ENCODE measurements around the gene UGT1A3.
"Not testable (repeated sequence)": the region's sequence is repeated elsewhere in the genome, so short reads cannot be mapped to it uniquely, and the experiment has no call there.

Gene UGT1A3

DNA sequence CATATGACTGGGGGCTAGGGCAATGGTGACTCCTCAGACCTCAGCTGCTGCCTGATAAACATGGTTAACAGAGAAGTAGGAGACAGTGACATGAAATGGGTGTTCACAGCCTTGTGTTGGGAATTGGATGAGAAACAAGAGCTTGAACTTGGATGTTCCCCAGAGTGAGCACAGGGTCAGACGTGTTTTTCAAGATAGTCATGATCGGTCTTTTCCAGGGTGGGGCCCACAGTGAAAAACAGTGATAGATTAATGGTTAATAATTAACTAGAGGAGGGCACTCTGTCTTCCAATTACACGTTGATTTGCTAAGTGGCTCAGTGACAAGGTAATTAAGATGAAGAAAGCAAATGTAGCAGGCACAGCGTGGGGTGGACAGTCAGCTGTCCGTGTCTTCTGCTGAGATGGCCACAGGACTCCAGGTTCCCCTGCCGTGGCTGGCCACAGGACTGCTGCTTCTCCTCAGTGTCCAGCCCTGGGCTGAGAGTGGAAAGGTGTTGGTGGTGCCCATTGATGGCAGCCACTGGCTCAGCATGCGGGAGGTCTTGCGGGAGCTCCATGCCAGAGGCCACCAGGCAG lies at the start of gene UGT1A3:
TSS of gene UGT1A3 (plus strand) at position 320 of the 579 bp plus-strand sequence. CDS start at position 405, 85 bp downstream.
- DNase-seq: no peak

DNA sequence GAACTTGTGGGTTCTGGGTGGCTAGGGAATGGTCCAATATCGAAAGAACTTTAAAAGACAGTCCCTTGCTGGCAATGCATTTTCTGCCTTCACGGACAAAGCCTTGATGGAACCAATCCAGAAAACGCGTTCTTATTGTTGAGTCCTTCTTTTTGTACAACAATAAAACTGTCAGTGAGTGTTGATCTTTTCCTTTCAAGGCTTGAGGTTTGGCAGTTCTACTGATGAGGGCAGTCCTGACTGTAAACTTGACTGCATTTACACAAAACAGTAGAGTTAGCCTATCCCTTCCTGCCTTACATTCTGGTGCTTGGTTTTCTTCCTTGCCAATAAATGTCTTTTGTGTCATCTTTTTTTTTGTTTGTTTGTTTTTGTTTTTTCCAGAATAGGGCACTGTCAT lies 49.6 kb upstream of the UGT1A3 start:
- DNase-seq: no peak

DNA sequence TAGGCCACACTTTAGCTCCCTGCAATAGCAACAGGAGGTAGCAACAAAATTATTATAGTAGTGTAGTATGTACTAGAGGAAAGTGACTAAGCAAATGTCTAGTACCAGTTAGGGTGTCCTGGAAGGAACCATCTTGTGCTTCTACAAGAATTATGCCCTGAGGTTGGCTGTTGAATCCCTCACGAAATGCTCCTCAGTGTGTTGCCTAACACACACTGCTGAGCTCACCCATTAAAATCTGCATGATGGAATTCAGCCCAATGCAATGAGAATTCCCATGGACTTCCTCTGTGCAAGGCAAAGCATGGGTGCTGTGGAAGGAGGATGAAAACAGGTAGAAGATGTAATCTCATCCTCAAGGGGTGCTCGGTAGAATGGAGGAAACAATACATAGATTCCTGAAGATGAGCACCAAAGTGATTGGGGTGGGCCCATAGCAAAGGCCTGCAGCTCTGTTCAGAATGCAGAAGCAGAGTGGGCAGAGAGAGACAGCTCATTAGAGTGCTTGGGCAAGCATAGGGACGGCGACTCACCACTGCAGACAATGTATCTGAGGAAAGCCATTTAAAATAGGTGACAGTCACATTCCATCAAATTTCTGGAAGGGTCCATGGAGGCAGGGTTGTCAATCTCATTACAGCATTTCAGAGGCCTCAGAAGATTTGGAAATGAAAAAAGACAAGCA lies 48.3 kb upstream of the UGT1A3 start:
- DNase-seq: no peak

DNA sequence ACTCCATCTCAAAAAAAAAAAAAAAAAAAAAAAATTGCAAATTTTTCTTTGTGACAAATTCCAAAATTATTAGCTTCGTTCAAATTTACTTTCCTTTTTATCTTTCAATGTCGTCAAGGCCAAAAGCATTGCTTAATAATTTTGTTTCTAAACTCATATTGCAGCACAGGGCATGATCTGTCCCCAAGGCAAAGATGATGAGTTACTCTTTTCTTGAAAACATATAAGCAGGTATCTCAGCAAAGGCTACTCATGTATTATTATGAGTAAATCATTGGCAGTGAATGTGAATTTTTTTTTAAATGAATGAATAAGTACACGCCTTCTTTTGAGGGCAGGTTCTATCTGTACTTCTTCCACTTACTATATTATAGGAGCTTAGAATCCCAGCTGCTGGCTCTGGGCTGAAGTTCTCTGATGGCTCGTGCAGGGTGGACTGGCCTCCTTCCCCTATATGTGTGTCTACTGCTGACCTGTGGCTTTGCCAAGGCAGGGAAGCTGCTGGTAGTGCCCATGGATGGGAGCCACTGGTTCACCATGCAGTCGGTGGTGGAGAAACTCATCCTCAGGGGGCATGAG lies 47.2 kb upstream of the UGT1A3 start, which contains the start of gene UGT1A7:
TSS of gene UGT1A7 (plus strand) at position 381 of the 579 bp plus-strand sequence. CDS start at position 418, 37 bp downstream.
- DNase-seq: no peak

DNA sequence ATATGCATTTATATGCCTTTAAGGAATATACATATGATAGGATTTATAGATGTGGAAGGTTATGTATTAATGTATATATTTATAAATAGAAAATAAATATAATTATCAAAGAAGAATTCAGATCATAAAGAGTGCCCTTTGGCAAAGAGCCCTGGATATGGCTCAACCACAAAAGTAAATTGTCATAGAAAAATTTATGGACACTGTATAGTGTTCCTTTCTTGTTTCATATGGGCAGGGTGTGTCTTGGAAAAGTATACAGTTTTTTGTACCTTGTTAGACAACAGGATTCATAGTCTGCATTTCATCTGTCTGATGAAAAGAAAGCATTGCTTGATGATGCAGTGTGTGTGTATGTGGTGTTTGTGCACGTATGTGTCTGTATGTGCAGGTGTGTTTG lies 44.2 kb upstream of the UGT1A3 start:
- no peak for DNase-seq

DNA sequence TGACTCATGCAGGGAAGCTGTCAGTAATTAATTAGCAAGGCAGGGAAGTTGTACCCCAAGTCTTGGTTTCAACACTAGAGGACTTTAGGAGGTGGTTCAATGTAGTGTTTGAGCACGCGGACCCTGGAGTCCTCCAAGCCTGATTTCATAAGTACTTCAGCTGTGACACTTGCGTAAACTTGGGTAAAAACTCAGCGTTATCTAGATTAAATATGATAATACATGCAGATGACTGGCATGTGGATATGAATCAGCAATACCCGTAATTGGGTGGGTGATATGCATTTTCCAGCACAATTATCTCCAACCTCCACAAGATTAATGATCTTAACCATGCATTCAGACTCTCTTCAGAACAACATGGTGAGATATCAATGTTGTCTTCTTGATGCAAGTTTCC lies 41.9 kb upstream of the UGT1A3 start:
- no peak for DNase-seq

DNA sequence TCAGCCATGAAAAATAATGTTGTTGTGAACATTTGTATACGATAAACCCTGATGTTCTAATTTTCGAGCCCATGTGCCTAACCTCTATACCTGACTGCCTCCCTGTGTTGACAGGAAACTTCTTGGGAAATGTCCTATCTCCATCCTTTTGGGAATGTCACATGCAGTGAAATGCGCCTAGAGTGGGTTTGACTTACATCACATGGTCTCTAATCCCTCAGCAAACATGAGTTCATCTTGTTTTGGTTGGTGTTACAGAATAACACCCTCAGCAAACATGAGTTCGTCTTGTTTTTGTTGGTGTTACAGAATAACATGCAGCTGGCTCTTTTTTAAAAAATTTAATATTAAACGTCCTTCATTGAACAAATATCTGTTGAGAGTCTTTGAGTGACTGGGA lies 40.5 kb upstream of the UGT1A3 start:
- DNase-seq: no peak

DNA sequence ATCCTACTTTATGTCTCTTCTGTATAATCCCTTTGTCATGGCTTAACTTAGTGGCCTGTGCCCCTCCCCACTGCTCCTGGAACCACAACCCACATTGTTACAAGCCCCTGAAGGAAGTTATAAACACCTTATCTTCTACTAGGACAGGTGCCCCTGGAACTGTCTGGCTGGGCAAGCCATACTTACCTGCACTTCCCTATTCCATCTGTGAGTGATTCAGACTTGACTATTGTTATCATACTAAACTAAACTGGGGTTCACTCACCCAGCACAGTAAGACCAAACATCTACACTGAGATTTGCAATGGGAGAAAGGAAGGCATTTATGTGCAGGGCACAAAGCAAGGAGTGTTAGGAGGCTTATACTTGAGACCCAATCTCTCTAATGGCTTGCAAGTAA lies 39.8 kb upstream of the UGT1A3 start:
- DNase-seq: no peak

DNA sequence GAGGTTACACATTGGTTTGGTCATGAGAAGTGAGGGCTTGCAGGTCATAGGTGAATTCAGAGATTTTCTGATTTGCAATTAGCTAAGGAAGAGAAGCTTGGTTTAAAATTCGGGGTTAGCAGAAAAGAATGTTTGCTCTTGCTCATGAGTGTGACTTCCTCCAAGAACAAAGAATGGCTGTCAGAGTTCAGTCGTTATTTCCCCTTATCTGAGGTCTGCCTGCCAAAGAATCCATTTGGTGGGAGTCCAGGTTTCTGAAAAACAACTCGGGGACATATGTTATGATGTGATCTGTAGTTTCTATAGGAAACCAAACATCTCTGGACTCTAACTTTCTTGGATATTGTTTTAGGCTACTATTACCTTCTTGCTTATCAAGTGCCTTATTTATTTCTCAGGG lies 39.3 kb upstream of the UGT1A3 start:
- DNase-seq: no peak

DNA sequence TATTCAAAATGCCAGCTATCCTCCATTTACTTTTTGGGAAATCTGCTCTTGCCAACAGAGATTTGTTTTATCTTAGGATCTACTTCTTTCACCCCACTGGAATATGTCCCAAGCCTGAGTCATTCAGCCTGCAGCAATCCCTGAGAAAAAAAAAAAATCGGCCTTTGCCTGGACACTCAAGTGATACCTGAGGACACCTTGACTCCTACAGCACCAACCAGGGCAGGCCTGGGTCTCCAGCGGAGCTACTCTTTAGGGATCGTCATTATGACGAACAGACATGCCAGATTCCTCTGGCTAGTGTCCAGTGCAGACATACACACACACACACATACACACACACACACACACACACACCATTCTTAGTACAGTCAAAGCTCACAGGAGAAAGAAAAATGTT lies 38.4 kb upstream of the UGT1A3 start:
- DNase-seq: no peak

DNA sequence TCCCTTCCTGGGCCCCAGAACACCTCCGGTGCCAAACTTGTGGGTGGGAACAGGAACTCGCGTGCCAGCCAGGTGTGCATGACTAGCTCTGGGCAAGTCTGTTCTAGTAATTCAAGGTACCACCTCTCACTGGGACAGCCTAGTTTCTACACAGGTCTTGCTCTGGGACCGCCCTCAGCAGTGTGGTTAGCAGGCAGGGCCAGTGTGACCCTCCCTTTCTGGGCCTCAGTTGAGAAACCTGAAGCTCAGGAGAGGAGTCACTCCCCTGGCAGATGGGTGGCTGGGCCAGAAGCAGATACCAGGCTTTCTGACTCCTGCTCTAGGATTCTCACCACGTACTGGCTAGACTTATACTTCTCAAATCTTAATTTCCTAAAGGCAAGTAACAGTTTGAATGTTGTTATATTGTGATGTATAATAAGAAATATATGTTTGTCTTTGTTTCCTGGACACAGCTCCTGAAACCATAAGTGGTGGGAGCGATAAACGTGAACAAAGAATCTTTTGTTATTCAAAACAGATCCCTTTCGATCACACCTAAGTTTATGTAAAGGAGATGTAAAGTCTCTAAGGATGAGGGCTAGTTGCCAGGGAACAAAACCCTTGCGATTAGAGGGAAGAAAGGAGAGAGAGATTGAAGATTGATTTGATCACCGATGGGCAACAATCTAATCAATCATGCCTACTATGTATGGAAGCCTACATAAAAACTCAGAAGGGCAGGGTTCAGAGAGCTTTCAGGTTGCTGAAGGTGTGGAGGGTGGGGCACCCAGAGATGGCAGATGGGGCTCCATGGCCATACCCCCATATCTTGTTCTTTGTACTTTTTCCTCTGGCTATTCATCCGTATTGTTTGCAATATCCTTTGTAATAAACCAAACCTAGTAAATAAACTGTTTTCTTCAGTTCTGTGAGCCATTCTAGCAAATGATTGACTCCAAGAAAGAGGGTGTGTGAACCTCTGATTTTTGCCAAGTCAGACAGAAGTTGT lies 37.1 kb upstream of the UGT1A3 start:
- no peak for DNase-seq

DNA sequence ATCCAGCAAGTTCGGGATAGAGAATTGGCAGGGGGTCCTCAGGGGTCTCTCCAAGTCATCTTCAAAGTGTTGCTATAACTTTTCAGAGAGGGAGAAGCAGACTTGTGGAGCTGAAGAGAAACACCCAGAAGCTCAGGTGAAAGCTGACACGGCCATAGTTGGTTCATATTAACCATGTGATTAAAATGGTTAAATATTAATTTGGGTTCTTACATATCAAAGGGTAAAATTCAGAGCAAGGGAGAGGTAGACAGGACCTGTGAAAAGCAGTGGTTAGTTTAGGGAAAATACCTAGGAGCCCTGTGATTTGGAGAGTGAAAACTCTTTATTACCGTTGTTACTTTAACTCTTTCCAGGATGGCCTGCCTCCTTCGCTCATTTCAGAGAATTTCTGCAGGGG lies 36.2 kb upstream of the UGT1A3 start, which contains the start of gene UGT1A6:
TSS of gene UGT1A6 (plus strand) at position 243 of the 400 bp plus-strand sequence. CDS start at position 358, 115 bp downstream.
- no peak for DNase-seq

DNA sequence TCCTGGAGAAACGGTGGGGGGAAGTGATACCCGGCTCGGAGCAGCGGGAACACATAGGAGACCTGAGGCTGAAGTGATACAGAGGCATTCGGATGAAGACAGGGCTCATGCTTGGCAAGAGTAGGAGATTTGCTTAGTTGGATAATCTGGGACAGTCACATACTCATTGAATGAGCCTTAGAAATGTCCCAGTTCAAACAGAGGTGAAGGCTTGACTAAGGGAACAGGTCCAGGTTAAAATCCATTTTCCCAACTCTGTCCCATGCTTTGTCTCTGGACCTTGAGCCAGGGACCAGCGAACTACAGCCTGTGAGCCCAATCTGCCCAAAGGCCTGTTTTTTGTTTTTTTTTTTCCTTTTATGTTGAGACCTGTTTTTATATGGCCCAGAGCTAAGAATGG lies 34.9 kb upstream of the UGT1A3 start:
- no peak for DNase-seq

DNA sequence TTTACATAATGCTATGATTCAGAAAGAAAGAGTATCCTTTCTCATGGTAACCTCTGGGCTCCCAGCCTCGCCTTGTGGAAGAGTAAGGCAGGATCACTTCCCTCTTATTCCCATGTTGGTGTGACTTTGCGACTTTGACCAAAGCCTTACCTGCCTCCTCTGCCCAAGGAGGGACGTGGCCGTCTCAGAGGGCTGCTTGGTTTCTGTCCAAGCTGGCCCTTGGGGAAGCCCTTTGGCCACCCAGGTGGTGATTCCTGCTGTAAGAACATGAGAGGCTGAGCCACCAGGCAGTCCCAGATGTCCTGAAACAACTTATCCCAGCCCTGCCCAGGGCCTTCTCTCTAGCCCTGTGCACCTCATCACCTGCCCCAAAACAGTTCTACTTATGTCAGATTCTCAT lies 30.1 kb upstream of the UGT1A3 start:
- DNase-seq: no peak

DNA sequence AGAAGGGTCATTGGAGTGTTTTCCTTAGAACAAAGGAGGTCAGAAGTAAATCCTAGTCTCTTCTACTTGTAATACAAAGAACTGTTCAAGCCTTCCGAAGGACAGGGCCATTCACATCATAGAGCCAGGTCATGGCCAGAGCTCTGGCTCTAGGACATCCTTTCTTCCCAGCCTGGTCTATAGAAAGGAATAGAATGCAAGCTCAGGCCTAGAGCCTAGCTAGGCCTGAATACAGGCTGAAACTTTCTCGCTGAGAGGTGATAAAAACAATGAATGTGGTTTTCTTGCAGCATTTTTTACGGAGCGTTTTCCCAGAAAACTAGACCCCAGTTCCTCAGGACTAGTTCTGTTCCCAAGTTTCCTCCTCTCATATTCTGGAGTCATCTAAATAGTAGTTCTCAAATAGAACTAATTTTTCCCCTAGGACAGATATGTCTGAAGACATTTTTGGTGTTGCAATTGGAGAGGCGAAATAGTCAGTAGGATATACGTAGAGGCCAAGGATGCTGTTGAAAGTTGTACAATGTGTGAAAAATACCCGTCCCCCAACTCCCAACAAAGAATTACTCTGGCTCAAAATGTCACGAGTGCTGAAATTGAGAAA lies 29.3 kb upstream of the UGT1A3 start:
- DNase-seq: no peak

DNA sequence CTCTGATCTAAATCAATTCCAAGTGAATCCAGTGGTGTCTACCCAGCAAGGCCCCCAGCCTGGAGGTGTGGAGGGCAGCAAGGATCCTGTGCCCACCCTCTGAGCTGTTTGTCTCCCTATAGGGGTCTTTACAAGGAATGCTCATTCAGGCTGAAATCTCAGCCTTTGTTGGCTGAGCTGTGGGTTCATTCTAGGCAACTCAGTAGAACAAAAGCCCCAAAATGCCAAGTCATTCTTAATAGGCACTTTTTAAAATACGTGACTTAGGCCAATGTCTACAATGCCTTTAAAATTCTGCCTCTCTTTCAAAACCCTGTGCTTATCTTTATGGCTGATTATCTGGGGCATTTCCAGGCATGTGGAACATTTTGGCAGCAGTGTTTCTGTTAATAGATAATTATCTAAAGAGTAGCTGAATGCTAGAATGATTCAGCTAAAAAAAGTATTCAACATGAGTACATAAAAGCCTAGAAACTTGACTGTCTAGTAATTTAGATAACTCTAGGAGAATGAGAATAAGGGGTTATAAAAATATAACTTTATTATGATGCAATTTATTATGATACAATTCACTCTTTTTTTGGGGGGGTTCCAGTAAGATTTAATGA lies 28.7 kb upstream of the UGT1A3 start:
- no peak for DNase-seq

DNA sequence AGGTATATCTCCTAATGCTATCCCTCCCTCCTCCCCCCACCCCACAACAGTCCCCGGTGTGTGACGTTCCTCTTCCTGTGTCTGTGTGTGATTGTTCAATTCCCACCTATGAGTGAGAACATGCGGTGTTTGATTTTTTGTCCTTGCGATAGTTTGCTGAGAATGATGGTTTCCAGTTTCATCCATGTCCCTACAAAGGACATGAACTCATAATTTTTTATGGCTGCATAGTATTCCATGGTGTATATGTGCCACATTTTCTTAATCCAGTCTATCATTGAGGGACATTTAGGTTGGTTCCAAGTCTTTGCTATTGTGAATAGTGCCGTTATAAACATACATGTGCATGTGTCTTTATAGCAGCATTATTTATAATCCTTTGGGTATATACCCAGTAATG lies 28.0 kb upstream of the UGT1A3 start:
- DNase-seq: not testable (repeated sequence)

DNA sequence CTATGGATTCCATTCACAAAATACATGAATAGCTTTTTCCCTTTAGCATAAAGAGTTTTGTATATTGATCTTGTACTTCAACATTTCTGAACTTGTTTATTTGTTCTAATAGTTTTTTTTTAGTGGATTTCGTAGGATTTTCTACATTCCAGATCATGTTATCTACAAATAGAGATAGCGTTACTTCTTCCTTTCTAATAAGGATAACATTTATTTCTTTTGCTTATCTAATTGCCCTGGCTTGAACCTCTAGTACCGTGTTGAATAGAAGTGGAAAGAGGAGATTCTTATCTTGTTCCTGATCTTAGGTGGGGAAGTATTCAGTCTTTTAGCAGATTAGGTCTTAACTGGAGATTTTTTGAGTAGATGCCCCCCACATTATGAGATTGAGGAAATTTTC lies 26.6 kb upstream of the UGT1A3 start:
- no peak for DNase-seq

DNA sequence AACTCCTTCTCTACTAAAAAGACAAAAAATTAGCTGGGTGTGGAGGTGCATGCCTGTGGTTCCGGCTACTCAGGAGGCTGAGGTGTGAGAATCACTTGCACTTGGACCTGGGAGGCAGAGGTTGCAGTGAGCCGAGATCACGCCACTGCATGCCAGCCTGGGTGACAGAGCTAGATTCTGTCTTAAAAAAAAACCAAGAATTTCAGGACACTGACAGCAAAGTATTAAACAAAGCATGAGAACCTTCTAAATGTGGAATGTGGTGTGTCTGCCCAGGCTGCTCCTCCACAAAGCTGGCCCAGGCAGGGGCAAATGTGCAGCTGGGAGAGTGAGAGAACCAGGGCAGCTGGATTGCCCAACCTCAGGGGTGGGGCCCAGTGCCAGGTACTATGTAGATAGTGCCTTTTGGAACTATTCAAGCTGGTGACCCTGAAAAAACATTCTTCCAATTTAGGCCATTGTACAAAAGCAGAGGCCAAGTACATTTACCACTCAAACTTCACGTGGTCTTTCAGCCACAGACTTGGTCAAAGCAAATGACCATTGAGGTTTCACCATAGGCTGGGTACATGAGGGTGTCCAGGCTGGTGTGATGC lies 22.8 kb upstream of the UGT1A3 start:
- DNase-seq: no peak

DNA sequence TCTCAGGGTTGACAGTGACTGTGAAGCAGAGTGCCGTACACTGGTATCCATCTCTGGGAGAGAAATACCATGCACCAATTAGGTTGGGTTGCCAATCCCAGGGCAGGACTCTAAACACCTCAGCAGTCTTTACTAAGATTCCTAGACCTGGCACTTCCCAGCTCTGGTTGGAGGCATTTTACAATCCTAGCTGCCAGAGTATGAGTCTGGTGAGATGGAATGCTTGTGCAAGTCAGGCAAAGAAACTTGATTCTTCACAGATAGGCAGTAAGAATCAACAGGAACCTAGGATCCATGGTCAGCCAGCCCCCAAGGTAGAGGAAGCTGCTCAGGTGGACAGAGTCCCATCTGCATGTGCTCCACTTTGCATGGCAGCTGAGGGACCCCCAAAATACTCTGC lies 22.1 kb upstream of the UGT1A3 start:
- DNase-seq: no peak

DNA sequence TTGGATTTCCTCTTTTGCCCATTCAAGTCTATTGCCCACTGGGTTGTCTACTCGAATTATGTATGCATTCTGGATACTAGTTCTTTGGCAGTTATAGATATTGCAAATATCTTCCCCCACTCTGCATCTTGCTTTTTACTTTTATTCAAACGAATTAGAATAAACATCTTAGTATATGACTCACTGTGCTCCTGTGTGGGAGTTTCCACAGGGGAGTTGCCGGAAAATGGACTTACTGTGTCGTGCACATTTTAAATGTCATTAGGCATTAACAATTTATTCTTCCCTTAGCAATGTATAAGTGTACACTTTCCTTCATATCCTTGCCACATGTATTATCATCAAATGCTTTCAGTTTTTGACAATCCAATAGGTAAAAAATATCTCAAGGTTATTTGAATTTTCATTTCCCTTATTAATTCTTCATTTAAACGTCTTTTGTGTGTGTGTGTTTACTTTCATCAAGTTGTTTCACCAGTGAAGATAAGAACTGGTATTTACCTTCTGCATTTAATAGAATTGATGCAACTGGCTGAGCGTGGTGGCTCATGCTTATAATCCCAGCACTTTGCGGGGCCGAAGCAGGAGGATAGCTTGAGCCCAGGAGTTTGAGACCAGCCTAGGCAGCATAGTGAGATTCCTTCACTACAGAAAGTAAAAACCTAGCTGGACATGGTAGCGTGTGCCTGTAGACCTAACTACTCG lies 20.8 kb upstream of the UGT1A3 start:
- no peak for DNase-seq

All from 8988T (cell line).